HG03469 (cell line): ENCODE measurements around the gene CTAGE1.

ENCODE experiments used
- ATAC-seq: cut with Tn5 transposase; IDR thresholded peaks from one replicate; pipeline ENCODE4 v1.9.1; 2021; ENCODE audit warnings: mild to moderate bottlenecking, moderate library complexity, moderate number of reproducible peaks; ENCODE audit not compliant: unreplicated experiment

CTAGE1 gene

DNA sequence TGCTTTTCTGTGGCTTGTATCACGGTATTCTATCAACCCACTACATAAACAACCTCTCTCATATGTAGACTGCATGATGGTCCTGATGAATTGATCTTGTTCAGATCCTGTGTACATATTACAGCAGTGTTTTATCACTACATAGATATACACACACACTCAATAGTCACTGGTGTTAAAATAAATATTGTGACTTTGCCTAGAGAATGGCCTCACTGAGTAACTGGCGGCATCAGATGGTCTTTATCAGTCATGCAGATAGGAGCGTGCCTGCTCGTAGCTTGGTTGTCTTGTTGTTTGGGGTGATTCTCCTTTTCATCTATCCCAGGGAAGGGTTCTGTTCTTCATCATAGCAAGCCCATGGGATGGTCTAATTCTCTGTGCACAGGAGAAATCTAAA is 18.4 kb upstream of the CTAGE1 start:
- no peak for ATAC-seq

DNA sequence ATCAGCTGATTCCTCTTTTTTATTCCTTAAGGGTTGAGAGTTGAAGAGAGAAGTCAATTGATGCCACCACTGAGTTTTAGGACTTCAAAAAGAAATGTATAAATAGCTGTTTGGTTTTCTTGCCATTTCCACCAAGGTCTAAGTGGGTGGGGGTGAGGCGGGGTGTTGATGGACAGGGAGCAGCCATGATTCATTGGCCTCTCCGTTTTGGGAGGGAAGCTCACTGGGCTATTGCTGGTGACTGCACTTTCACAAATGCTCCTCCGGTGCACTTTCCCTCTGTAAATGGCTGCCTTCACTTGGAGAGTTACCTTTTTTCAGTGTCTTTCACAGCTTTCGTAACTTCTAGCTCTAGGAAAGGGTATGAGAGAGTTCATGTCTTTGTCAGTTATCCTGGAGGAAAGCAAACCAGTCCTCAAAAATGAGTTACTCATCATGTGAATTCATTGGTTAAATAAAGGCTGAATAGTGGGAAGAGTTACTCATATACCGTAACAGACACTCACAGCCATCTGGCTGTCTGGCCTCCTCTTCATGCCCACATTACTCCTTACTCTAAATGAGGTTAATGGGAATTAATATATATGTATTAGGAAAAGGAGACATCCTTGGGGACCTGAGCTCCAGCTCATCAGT is 17.4 kb upstream of the CTAGE1 start:
- no peak for ATAC-seq

DNA sequence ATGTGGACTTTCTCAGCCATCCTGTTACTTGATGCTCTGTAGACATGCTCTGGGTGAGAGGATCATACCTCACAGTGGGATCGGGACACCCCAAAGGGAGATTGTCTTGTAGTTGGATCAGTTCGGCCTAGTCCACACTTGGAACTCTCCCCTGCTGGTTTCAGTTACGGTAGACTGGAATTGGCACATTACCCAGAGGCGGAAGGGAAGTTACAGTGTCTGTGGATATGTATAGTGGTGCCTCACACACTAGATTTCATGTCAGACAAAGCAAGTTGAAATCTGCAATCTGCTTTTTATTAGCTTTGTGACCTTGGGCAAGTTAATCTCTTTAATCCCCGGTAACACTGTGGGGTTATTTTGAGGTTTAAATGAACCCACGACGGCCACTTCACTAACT is 16.2 kb upstream of the CTAGE1 start:
- no peak for ATAC-seq

DNA sequence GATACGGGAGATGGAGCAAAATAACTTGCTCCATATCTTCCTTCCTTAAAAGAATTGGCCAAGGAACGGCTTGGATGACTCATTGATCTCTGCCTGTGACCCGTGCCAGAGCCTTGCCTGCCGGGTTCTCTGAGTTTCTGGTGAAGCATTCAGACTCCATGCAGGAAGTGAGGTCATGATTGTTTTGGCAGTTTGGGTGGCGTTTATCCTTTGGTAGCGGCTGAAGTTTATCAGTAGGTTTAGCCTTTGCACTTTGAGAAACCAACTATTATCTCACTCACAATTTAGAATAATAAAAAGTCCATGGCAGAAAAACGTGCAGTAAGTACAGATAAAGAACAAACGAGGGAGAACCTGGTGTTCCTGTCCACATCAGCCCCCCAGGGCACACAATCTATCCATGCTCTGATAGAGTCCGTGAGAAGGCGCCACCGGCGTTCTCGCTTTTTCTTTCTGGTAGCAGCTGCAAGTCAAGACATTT is 15.0 kb upstream of the CTAGE1 start:
- ATAC-seq = no peak

DNA sequence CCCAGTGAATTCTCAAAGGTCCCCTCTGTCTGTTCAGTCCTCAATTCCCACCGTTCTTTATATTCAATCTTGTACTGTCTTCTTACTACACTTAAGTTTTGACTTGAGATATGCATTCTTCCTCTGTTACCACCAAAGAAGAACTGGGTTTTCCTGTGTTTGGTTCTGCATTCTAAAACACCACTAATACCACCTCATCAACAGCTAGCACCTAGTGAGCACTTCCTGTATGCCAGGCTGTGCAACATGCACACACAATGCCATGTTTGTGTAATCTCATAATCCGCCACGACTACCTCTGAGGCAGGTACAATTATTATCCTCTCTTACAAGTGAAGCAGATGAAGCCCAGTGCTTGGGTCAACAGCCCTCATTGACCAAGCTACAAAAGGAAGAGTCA is 11.8 kb upstream of the CTAGE1 start:
- no peak for ATAC-seq

DNA sequence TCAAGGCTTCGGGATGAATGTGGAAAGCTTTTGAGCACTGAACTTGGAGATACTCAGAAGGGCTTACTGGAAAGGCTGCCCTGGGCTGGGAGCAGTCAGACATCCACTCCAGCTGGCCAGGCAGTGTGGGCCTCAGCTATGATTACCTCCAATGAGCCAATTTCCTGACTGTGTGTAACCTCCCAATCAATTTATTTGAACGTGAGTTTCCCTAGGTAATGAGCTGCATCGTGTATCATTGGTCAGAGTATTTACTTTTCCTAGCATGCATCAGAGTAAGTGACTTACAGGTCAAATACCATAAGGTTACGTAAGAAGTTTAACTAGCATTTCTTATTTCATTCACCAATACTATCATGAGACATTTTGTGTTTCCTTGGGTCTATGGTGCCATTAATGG is 11.0 kb upstream of the CTAGE1 start:
- no peak for ATAC-seq

DNA sequence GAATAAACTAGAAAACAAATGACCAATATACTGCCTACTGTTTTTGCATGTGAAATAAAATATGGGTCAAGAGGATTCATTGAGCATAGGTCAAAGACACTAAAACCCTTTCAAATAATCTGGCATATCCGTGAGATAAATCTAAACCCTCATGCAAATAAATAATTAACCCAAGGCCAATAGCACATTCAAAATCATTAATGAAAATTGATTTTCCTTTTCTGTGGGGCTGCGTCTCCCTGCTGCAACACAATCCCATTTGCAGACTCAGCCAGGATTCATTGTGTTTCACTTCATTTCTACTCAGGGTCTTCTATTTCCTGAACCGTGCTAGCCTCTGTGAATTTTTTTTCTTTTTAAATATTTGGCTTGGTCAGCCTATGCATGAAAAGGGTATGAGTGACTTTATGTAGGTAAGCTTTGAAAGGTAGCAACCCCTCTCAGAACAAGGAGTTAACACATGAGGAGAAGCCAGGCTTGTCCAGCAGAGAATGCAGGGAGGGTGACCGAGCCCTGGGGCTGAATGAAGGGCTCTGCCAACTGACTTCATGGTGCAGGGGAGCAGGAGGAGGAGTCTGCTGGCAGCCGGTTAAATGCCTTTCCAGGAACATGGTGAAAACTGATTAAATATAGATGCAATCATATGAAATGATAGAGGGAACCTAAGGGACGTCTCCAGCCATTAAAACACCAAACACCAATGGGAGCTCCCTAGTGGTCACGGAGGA is 10.3 kb upstream of the CTAGE1 start:
- no peak for ATAC-seq

DNA sequence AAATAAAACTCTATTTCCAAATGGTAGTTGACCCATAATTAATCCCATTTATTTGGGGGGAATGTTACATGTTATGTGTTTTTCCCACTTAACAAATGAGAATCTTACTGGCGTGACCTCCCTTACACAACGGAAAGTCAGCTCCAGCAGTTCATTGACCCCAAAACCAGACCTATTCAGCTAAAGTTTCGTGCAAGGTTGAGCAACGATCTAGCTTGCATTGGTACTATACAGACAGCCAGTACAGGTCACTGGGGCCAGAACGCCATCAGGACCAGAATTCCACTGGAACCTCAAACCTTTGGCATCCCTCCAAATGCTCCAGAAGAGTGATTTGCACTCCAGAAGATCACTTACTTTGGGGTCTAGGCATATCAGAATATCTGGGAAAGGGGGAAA is 6.8 kb upstream of the CTAGE1 start:
- ATAC-seq = no peak

DNA sequence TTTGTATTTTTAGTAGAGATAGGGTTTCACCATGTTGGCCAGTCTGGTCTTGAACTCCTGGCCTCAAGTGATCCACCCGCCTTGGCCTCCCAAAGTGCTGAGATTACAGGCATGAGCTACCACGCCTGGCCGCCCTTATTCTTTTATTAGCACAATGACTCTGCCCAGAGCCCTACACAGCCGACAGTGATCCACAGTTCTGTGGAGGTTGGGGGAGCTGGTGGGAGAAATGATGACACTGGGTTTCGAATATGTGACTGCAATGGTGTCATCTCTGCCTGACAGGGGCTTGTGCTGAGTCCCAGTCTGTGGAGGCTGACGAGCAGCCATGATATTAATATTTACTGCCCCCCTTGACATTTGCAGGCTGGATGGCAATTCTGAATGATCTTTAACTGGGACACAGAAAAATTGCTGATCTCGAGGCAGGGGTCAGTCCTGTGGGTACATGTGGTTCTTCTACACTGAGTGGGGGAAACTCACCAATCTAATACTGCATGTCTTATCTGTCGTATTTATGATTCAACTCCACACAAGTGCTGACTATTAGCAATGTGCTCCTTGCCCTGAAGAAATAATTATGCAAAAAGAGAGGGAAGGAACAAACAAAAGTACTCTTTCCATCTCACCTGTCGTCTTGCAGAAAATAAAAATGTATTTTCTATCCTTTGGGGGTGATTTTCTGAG is 6.3 kb upstream of the CTAGE1 start:
- no peak for ATAC-seq

DNA sequence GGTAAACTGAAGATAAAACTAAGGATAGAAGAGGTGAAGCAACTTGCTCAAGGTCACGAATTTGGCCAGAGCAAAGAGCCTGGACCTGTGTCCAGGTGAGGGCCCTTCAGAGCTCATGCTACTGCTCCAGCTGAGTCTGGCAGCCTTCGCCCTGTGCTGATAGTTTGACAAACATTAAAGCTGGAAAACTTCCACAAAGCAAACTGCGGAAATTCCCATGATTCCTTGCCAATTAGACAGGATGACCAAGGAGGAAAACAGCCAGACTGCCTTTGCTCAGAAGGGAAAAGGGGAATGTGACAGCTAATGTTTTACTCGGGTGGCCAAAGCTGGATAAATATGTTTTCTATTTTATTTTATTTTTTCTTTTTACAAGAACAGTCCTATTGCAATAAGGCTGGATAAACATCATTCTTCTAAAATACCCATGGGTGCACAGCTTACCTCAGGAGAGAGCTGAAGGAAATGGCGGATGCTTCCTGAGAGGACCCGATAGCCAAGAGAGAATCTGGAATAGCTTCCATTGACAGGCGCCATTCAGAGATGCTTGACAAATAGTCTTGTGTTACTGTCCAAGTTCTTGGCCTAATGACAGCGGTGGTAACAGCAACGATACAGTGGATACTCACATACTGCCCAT is 5.3 kb upstream of the CTAGE1 start:
- ATAC-seq = no peak

DNA sequence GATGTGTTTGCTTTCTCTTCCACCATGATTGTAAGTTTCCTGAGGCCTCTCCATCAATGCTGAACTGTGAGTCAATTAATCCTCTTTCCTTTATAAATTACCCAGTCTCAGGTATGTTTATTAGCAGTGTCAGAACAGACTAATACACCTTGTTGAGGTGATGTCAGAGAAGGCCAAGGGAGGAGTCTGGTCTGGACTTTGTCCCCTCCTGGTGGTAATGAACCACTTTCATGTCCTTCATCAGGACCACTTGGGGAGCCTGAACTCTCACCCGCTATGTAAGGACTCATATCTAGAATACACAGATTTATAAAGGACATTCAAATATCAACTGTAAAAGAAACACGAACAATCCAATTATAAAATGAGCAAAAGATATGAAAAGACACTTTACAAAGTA is 2.9 kb upstream of the CTAGE1 start:
- no peak for ATAC-seq

DNA sequence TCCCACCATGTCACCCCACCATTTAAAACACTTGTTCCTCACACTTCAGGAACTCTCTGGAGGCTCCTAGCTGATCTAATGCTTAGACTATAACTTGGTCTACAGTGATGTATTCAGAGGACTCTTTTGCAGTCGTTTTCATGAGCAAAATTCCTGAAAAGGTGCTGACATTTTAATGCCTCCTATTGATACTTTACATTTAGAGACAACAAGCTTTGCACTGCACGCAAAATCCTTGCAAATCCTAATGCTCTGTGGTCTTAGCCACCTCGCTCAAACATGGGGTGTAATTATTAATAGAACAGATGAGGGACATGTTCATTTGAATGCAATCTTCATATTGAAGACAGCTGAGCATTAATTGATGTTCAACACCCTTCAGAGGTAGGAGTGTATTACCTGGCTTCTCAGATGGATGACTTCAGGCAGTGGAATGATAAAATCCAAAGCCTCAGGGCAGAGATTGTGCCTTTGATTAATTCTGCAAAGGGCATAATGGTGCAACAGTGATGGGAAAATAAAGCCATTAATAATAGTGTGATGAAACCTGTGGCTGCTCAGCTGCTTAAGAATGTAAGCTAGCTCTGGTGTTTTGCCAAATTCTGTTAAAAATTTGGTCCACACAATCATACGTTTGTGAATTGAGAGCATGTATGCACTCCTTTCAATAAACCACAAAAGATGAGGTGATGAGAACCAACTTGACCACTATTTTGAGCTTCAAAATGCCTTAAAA is 5.4 kb downstream of the CTAGE1 start:
- ATAC-seq = no peak

DNA sequence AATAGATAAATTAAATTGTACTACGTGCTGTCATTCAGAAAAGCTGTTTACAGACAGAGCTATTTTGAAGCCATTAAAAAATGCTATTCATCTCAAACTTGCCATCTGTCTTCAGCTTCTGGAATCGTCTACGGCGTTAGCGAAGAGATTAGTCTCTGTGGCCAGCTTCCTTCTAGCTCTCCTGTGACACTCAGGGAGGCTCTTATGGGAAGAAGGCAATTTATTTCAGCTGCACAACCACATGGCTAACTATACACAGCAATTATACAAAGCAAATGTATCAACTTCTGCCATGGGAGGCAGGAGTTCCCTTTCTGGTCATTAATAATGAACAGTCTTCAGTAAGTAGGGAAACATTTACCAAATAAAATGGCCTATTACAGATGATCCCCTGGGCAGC is 6.3 kb downstream of the CTAGE1 start:
- no peak for ATAC-seq

DNA sequence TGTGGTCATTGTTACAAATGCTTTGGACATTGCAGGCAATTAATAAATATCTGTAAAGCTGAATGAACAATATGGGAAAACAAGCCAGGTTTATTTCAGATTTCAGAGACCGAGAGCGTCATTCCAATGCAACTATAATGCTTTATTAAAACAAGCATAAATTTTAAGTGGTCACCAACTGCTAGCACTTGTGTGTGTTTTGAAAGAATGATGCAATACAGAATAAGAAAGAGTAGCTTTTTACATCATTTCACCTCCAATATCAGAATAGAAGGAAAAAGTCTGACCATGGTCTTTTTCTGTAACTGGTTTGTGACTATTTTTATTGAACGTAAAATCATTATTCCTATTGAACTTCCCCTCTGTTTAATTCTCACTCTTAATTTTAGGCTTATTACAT is 7.6 kb downstream of the CTAGE1 start:
- ATAC-seq = no peak

DNA sequence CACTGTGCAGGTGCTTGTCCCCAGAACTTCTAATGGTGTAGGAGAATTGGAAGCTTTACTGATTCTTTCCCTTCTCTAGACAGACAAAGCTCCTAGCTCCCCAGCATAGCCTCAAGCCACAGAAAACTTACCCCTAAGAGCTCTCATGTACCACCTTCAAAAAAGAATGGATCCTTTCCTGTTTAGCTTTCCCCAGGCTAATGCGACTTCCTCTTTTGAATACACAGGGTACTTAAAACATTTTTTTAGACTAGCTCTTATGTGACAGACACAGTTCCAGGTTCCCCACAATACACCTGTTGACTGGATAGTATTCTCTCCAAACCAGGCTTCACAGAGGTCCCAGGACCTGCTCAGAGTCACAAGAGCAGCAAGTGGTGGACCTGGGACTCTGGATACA is 8.3 kb downstream of the CTAGE1 start:
- ATAC-seq = no peak

DNA sequence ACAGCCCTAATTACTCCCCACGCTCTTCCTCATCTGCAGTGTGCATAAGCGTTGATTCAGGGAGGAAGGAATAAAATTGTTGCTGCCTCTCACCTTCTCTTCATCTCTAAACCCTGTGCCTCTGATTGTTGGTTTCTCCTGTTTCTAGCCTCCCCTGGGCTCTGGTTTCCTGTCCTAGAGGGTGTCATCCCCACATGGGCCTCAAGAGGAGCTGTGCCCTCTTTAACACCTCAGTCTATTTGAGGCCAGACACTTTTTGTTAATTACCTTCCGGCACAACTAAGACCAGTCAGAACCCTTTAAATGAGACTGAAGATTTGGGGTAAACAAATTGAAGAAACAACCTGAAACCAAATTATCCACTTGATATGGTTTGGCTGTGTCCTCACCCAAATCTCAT is 9.7 kb downstream of the CTAGE1 start:
- no peak for ATAC-seq

DNA sequence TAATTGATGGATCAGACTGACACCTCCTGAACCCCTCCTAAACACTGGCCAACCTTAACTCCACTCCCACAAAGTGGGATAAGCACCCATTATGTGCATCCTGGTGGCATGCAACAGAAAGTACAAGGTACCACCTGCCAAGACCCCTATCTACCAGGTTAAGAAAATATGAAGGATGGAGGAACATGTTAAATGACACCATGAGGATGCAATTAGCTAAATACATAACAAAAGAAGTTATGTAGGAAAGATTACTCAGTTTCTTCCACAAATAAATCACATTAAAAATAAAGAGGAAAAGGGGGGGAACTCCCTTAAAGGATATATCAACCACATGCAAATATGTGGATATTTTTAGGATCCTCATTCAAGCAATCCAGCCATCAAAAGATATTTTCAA is 12.6 kb downstream of the CTAGE1 start:
- no peak for ATAC-seq

DNA sequence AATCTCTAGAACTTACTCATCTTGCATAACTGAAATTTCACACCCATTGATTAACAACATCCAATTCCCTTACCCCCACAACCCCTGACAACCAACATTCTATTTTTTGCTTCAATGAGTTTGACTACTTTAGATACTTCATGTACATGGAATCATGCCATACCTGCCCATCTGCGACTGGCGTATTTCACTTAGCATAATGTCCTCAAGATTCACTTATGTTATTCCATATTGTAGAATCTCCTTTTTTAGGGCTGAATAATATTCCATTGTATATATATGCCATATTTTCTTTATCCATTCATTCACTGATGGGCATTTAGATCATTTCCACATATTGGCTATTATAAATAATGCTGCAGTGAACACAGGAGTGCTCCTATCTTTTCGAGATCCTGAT is 13.8 kb downstream of the CTAGE1 start:
- no peak for ATAC-seq

DNA sequence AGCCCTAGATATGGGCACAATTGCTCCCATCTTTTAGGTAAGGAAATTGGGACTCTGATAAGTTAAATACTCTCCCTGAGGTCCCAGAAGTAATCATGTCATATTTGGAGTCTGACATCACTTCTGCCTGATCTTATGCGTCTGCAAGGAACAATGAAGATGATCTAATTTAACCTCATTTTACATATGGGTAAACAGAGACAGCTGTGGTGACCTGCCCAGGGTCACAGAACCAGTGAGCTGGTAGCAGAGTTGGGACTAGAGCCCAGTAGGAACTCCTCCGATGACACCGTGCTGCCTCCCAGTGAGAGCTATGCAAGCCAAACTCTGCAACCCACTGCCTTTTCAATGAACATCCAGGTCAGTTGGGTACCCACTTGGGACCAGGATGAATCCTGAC is 17.8 kb downstream of the CTAGE1 start:
- no peak for ATAC-seq

DNA sequence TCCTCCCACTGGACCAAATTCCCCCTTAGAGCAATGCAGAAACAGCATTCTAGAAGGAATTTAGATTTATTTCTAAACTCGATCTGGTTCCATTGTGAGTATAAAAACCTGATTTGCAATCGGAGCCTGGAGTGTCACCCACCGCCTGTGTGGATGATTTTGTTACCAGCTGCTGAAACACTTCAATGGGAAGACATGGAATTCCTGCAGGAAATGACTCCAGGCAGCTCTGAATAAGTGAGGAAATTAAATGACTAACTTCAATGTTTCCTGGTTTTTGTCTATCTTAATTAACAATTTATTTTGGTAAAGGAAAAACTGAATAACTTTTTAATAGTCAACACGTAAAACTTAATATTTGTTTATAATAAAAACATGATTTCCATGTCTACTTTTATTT is 19.3 kb downstream of the CTAGE1 start:
- ATAC-seq = no peak

DNA sequence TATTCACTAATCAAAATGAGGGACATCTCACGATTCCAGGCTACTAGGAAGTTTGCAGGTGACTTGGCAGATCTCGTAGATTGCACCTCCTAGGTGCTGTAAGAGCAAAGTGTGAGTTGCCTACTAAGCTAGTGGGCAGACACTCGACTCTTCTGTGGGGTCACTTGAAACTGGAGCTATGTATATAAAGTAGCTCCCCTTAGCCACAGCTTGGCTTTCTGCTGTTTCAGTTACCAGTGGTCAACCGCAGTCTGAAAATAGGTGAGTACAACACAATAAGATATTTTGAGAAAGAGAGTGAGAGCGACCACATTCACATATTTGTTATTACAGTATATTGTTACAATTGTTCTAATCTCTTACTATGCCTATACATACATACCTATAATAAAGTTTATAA is 23.3 kb downstream of the CTAGE1 start:
- ATAC-seq = no peak
